ENCODE data around the gene SORCS2. TPM values are rescaled to one million over a fixed set of nuclear protein-coding genes. Genes with fewer than 3 reads are reported as not detected.

SORCS2 gene
- total RNA-seq, 4 donors from 2014 or later: 0.53 to 9.9 (median 0.90) TPM

- Histone ChIP-seq H3K4me1 (no peaks in the 10 kb centered on the region), H3K27me3 (no peaks in the 10 kb centered on the region), H3K4me3 (no peak overlapping the region), H3K9me3 (no peaks in the 10 kb centered on the region), H3K36me3 (no peaks in the 10 kb centered on the region), H3K27ac (no peak overlapping the region)
- no peak for TF ChIP-seq POLR2A (IDR thresholded peaks at IDR 0.05)
- no peak for TF ChIP-seq CTCF (IDR thresholded peaks at IDR 0.05)
- DNase-seq: no peak
These were observed 487.8 kb downstream of the SORCS2 start for GRCh38 chr4:7680106-7680505.

- no peak overlapping the region for H3K4me3 ChIP-seq
- no peaks in the 10 kb centered on the region for H3K36me3 ChIP-seq
- H3K27ac ChIP-seq: no peak overlapping the region
- no peak for DNase-seq
- H3K27me3 ChIP-seq: no peaks in the 10 kb centered on the region
- H3K9me3 ChIP-seq: no peaks in the 10 kb centered on the region
- TF ChIP-seq POLR2A (IDR thresholded peaks at IDR 0.05) (no peak), CTCF (IDR thresholded peaks at IDR 0.05) (no peak)
- no peaks in the 10 kb centered on the region for H3K4me1 ChIP-seq
These were observed 488.4 kb downstream of the SORCS2 start for GRCh38 chr4:7680731-7681130.

GRCh38 chr4:7683126-7683703 is 490.9 kb downstream of the SORCS2 start:
- Histone ChIP-seq H3K36me3 (no peaks in the 10 kb centered on the region), H3K9me3 (no peaks in the 10 kb centered on the region), H3K4me1 (no peaks in the 10 kb centered on the region), H3K27me3 (no peaks in the 10 kb centered on the region), H3K4me3 (no peak overlapping the region), H3K27ac (no peak overlapping the region)
- no peak for TF ChIP-seq POLR2A (IDR thresholded peaks at IDR 0.05)
- TF ChIP-seq CTCF (IDR thresholded peaks at IDR 0.05): no peak
- no peak for DNase-seq

- DNase-seq: no peak
- Histone ChIP-seq H3K4me1 (no peaks in the 10 kb centered on the region), H3K27me3 (no peaks in the 10 kb centered on the region), H3K36me3 (no peaks in the 10 kb centered on the region), H3K9me3 (no peaks in the 10 kb centered on the region), H3K27ac (no peak overlapping the region), H3K4me3 (no peak overlapping the region)
- TF ChIP-seq POLR2A (IDR thresholded peaks at IDR 0.05) (no peak), CTCF (IDR thresholded peaks at IDR 0.05) (no peak)
These were observed 492.0 kb downstream of the SORCS2 start for GRCh38 chr4:7684294-7684693.

GRCh38 chr4:7686070-7686870 is 493.9 kb downstream of the SORCS2 start:
- Histone ChIP-seq H3K9me3 (no peaks in the 10 kb centered on the region), H3K27ac (no peak overlapping the region), H3K4me1 (no peaks in the 10 kb centered on the region), H3K36me3 (no peaks in the 10 kb centered on the region), H3K4me3 (no peak overlapping the region), H3K27me3 (no peaks in the 10 kb centered on the region)
- no peak for DNase-seq
- no peak for TF ChIP-seq CTCF (IDR thresholded peaks at IDR 0.05)
- no peak for TF ChIP-seq POLR2A (IDR thresholded peaks at IDR 0.05)

Data from Peyer's patch (tissue), 4 donors.